Ovary (tissue), 9 donors: Measurements from ENCODE around the gene LMLN. TPM values are rescaled to one million over a fixed set of nuclear protein-coding genes. Genes with fewer than 3 reads are reported as not detected.

Experiments
- DNase-seq, 5 donors: peaks; one replicate each; pipeline ENCODE4 v3.0.0-alpha.2; 2019 to 2020
- H3K27ac ChIP-seq, 2 donors: fragments of 200-600 bp; one replicate each; pipeline versions ENCODE4 v1.5.1 to v1.8.0; 2019 to 2022
- H3K27me3 ChIP-seq: fragments of 200-600 bp; one replicate; pipeline ENCODE4 v1.8.0; 2022
- H3K36me3 ChIP-seq: fragments of 200-600 bp; sonication (generic); one replicate; pipeline ENCODE4 v1.5.1; 2019
- H3K4me1 ChIP-seq: one replicate; pipeline ENCODE4 v1.8.1; 2013; ENCODE audit warnings: mild to moderate bottlenecking, moderate library complexity; ENCODE audit not compliant: insufficient read depth
- H3K4me3 ChIP-seq: fragments of 200-600 bp; sonication (generic); one replicate; pipeline ENCODE4 v1.5.1; 2017
- H3K9me3 ChIP-seq, 2 donors: fragments of 200-600 bp in 1 of 2; sonication (generic) in 1 of 2; one replicate each; pipeline versions ENCODE4 v1.5.1 to v1.8.1; 2013 to 2019; ENCODE audit warnings: mild to moderate bottlenecking in 1 of 2, moderate library complexity in 1 of 2
- EP300 ChIP-seq: sonication (generic); formaldehyde crosslinking; IDR thresholded peaks from one replicate; pipeline ENCODE4 v1.6.1; 2017; ENCODE audit warnings: antibody characterized with exemption
- POLR2A ChIP-seq: fragments of 450-650 bp; IDR thresholded peaks from one replicate; pipeline ENCODE4 v1.6.1; 2017; ENCODE audit warnings: antibody characterized with exemption, mild to moderate bottlenecking, moderate library complexity
- WGBS, 3 donors: extraction: QIAGEN DNeasy Blood & Tissue Kit in 1 of 3; methylation state at CpG; one replicate each; pipeline versions ENCODE4 v1.1.5 to v1.1.7; 2013 to 2017; 5-methylcytosine and 5-hydroxymethylcytosine counted together
- intact Hi-C, 4 donors: fragments of 100-400 bp; cut with DNase I; formaldehyde crosslinking; loops; one replicate each; pipeline versions ENCODE4 v1.11.0 to v1.15.1; 2022 to 2023
- polyA plus RNA-seq, 2 donors: library from polyadenylated mRNA; stranded (reverse); fragments of 200-250 nt in 1 of 2; fragments of 350-450 nt in 1 of 2; fragmentation: Illumina TruSeq in 1 of 2; extraction: RNeasy Lipid Tissue Mini Kit (QIAGEN cat#74804) in 1 of 2; gene quantifications; one replicate each; pipeline ENCODE4 v1.2.3, GENCODE V29; 2013 to 2014
- total RNA-seq, 7 donors: library from RNA; depleted of rRNA in 2 of 7; stranded (reverse); fragments of >200 nt in 2 of 7; fragmentation: NEBNext Ultra II Directional in 3 of 7; extraction: Animal tissue kit (Norgen Biotek cat#: 25700) in 3 of 7; gene quantifications; one replicate each; pipeline versions ENCODE4 v1.1.0 to v1.2.4, GENCODE V29; 2016 to 2023
- TF ChIP-seq, protein P1 (sequence below), 3 donors: fragments of 450-650 bp in 2 of 3; fragments of 200-600 bp in 1 of 3; IDR thresholded peaks; one replicate each; pipeline versions ENCODE4 v1.5.1 to v1.8.0; 2016 to 2022; ENCODE audit warnings: antibody characterized with exemption in 3 of 3, mild to moderate bottlenecking in 1 of 3
- donor health status: DM: no; HTN: no; CAD: no; lungs with moderate emphysema.
- donor health status: DM: no; HTN: no; CAD: no.
- donor health status: Bipolar disorder and iron deficiency.
- donor health status: DM: yes; HTN: yes; CAD: no.
- donor health status: DM: no; HTN: no; CAD: no.
- donor health status: DM: yes; HTN: yes; CAD: no.

Gene LMLN
- total and polyA plus RNA-seq, 9 donors: 2.4 to 12.8 (median 7.4) TPM

DNA sequence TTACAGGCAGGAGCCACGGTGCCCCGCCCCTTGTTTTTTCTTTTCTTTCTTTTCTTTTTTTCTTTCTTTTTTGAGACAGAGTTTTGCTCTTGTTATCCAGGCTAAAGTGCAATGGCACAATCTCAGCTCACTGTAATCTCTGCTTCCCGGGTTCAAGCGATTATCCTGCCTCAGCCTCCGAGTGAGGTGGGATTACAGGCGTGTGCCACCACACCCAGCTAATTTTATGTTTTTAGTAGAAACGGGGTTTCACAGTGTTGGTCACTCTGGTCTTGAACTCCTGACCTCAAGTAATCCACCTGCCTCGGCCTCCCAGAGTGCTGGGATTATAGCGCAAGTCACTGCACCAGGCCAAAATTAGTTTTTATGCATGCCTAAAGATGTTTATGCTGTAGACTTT, 7.6 kb upstream of the LMLN start:
- WGBS, 3 donors: 69 to 79% (median 73%) methylated on average over 9 of the region's 9 CpGs
- intact Hi-C loops: no loop called here
- no peak for DNase-seq
- H3K27ac ChIP-seq: no peak overlapping the region
- TF ChIP-seq, protein P1, sequence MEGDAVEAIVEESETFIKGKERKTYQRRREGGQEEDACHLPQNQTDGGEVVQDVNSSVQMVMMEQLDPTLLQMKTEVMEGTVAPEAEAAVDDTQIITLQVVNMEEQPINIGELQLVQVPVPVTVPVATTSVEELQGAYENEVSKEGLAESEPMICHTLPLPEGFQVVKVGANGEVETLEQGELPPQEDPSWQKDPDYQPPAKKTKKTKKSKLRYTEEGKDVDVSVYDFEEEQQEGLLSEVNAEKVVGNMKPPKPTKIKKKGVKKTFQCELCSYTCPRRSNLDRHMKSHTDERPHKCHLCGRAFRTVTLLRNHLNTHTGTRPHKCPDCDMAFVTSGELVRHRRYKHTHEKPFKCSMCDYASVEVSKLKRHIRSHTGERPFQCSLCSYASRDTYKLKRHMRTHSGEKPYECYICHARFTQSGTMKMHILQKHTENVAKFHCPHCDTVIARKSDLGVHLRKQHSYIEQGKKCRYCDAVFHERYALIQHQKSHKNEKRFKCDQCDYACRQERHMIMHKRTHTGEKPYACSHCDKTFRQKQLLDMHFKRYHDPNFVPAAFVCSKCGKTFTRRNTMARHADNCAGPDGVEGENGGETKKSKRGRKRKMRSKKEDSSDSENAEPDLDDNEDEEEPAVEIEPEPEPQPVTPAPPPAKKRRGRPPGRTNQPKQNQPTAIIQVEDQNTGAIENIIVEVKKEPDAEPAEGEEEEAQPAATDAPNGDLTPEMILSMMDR (IDR thresholded peaks at IDR 0.05): no peak
- TF ChIP-seq POLR2A (no peak), EP300 (no peak)
- H3K4me3 ChIP-seq: no peak overlapping the region
- no peaks in the 10 kb centered on the region for H3K27me3 ChIP-seq
- no peaks in the 10 kb centered on the region for H3K36me3 ChIP-seq
- no peaks in the 10 kb centered on the region for H3K9me3 ChIP-seq
- H3K4me1 ChIP-seq: peaks cover 7% of the 10 kb centered on the region

DNA sequence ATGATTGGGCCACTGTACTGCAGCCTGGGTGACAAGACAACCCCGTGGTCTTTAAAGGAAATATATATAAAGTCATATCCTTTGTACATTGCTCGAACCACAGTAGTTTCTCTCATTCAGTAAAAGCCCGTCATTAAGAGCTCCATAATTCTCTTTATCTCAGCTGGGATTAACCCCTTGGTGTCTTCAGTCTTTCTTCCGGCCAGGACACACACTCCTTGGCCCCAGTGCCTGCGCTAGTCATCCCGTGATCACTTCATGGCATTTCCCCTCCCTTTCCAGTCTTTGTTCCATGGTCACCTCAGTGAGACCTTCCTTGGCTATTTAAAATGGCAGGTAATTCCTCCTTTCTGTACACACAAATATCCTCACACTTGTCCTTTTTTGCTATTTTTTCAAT, 6.7 kb upstream of the LMLN start:
- Histone ChIP-seq H3K9me3 (no peaks in the 10 kb centered on the region), H3K36me3 (no peaks in the 10 kb centered on the region), H3K4me3 (no peak overlapping the region), H3K27ac (no peak overlapping the region), H3K4me1 (peaks cover 7% of the 10 kb centered on the region), H3K27me3 (no peaks in the 10 kb centered on the region)
- TF ChIP-seq POLR2A (no peak), EP300 (no peak)
- TF ChIP-seq, protein P1 (IDR thresholded peaks at IDR 0.05): no peak
- no peak for DNase-seq
- intact Hi-C loops: no loop called here
- WGBS, 3 donors: 47 to 50% (median 50%) methylated on average over 6 of the region's 6 CpGs

- Histone ChIP-seq H3K4me1 (peaks cover 7% of the 10 kb centered on the region), H3K4me3 (no peak overlapping the region), H3K36me3 (no peaks in the 10 kb centered on the region), H3K27ac (no peak overlapping the region), H3K9me3 (no peaks in the 10 kb centered on the region), H3K27me3 (no peaks in the 10 kb centered on the region)
- no peak for DNase-seq
- TF ChIP-seq, protein P1 (IDR thresholded peaks at IDR 0.05): no peak
- no peak for TF ChIP-seq EP300
- TF ChIP-seq POLR2A: no peak
- 41 to 48% (median 46%) methylated on average over 7 of the region's 7 CpGs for WGBS, 3 donors
- intact Hi-C loops: no loop called here
Measured at GRCh38 chr3:197953881-197954280, 6.1 kb upstream of the LMLN start.

- H3K4me1 ChIP-seq: peaks cover 8% of the 10 kb centered on the region
- H3K27me3 ChIP-seq: no peaks in the 10 kb centered on the region
- no peak overlapping the region for H3K4me3 ChIP-seq
- TF ChIP-seq, protein P1 (IDR thresholded peaks at IDR 0.05): no peak
- TF ChIP-seq POLR2A (no peak), EP300 (no peak)
- no peak for DNase-seq
- 84 to 86% (median 84%) methylated on average over 4 of the region's 4 CpGs for WGBS, 3 donors
- H3K27ac ChIP-seq: no peak overlapping the region
- H3K9me3 ChIP-seq: no peaks in the 10 kb centered on the region
- H3K36me3 ChIP-seq: no peaks in the 10 kb centered on the region
- intact Hi-C loops: no loop called here
Measured at GRCh38 chr3:197955892-197956477, 4.0 kb upstream of the LMLN start.
